Fibroblast of skin of back (primary cell): ENCODE results near the gene CERKL.
A peak's percentile ranks its signal among the peaks of the same experiment; 100 is the strongest.

ENCODE experiments used
- DNase-seq: peaks from one replicate; pipeline ENCODE4 v3.0.0-alpha.2; 2013

CERKL gene

DNA sequence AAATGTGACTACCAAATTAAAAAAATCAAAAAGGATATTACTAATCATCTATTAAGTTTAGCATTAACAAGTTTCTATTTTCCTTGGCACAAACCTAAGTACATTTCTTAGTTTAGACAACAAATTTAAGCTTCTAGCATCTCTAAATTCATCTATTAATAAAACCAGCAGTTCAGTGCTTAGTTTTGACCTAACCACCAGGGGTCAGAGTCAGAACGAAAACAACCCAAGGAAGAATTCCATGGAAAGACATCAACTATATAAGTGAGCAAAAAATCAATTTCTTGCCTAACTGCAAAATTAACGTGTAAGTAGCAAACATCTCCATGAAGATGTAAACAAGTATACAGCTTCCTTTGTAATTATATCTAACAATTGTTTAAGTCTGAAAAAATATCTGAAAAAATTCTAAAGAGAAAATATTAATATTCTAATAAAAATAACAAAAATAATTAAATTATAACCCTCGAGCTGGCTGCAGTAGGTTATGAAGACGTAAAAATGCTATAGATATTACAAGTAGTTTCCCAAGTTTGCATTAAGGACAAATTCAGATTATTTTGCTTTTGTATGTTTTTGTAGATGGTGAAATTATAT is 83.7 kb downstream of the CERKL start:
- DNase-seq: peak; percentile 26

DNA sequence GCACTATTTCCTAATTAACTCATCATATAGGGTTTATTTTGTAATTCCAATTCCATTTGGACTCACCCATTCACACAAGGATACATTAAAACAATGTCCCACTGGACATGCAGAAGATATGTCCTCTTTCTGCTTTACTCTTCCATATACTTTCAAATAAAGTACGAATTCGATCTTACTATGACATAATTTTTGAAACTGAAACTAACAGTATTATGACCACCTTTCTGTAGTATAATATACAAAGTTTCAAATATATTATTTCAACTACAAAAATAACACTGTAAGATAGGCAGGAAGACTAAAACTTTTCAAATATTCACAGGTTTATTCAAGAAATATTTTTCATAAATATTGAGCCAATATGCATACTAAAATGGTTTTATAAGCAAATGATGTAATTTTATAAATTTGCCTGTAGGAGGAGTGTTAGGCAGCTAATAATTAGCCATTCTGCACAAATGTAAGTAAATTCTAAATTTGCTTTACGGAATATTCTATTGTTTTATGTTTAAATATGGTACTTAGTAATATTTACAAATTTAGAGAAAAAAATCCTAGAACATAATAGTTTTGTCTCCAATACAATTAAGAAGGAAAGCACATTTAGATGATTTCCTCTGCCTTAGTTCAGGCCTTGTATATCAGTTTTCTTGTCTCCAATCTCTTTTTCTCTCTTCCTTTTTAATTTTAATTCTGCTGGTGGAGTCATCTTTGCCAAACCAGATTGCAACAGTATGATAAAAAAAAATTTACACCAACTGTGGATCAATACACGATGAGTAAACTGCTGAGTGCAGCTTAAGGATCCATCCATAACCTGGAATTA is 85.9 kb downstream of the CERKL start:
- DNase-seq: no peak

DNA sequence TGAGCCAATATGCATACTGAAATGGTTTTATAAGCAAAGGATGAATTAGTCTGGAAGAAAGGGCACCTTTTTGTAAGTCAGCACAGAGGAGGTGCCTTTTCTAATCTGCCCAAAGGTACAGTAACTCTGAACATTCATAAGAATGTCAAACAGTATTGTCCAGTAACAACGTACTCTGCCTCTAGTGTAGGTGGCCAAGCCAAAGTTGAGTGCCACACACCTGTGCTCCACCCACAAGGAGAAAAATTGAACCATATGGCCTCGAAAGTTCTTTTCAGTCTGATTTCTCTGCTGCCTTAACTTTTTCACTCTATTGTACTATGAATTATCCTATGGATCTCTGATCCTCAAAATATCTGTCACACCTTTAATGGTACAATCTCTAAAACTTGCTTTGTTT is 86.8 kb downstream of the CERKL start:
- DNase-seq: no peak

DNA sequence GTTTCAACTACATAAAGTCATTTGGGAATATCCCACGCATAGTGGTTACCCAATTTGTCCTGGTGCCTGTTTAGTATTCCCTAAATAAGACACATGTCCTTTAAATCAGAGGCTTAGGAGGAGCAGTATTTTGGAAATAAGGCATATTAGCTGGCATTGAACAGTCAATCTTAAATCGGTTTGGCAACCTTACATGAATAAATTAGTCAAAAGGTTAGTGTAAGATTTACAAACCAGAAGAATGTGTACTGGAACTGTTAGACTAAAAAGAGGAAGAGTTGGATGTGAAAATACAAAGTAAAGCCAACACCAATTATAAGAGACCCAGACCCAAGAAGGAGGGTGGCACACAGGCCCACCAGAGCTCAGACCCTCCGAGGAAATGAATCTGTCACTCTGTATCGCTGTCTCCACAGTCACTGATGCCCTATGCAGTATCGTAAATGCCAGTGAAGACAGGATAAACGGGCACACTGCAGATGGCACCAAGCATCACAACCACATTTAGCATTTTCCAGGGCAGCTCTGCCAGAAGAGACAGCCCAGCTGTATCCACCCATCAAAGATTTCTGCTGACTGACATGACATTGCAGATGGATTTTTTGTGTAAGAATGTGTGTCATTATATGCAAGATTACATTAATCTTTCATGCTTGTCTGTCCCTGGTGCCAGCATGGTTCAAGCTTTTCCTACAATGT is 90.4 kb downstream of the CERKL start:
- no peak for DNase-seq

DNA sequence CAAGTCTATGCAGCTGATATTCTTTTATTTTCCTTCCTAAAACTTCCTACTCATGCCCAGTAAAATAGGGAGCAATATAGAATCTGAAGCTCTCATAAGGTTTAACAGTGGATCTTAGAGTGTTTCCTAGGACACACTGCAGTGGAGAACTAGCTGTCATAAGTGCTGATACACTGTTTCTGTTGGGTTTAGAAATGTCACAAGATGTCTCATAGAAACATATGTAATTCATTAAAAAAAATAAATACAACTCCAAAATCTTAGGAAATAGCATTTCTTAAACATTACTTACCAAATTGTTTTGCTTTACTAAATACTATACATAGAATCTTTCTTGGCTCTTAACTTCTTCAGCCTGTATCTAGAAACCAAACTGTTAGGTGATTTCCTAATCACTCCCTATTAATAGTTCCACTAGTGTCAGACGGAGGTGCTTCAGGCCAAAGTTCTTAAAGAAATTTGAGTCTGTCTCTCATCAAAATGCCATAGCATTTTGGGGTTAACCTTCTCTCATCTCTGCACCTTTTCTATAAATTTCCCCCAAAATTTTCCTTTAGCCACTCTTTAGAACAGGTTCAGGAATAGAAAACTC is 93.7 kb downstream of the CERKL start:
- DNase-seq: no peak

DNA sequence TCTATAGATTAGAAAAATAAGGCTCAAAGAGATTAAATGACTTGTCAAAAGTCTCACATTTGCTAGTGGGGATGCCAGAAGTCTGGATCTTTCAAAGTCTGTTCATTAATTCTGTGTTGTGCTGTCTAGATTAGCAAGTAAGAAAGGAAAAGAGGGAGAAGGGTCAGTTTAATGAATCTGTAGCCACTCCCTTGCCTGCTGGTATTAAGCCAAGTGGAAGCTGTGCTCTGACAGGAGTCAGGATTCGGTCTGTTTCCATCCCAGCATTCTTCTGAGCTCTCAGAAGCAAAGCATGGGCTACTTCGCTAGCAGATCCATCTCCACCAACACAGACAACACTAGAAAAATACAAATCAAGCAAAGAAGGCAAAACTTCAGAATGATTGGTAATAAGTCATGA is 98.5 kb downstream of the CERKL start:
- DNase-seq: no peak

DNA sequence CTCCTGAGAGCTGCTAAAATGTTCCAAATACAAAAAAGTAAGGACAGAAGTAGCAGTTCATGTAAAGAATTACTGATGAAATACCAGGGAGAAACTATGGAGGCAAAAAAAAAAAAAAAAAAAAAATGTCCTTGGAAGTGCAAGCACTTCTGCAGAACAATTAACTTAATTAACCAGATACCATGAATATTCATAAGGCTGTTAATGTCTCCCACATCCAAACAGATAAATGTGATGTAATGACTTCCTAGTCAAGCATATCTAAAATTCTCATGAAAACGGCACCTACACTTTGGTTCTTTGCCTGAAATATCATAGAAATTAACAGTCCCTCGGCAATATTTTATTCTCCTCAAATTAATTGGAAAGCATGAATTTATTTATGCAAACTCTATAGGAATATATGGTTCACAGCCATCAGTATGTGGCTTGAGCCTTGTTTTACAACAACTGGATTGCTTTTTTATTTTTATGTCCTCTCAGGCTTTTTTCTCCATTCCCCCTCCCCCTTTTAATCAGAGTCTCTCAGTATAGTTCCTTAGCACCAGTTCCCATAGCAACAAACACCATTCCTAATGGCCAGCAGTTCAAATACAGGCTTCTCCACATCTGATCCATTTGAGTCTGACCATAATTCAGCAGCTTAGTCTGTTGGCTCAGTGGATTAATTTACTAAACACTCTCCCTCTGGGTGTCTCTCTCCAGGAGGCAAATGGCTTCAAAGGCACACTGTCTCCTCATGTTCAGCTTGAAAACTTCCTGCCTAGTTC is 102.7 kb downstream of the CERKL start:
- no peak for DNase-seq

DNA sequence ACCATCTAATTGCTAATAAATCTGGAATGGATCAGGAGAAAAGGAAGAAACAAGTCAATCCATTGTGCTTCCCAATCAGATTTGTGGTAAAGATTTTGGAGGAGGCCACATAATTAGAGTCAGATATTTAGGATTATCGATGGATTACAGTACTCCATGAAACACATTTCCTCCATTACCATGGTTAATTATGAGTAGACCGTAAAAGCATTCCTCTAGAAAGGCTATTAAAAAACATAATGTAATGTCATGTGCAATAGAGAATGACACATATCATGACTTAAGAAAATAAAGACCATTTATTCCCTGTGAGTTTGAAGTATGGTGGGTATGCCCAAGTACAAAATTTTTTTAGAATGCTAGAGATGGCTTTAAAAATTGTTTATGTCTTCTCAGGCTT is 103.7 kb downstream of the CERKL start:
- DNase-seq: no peak

DNA sequence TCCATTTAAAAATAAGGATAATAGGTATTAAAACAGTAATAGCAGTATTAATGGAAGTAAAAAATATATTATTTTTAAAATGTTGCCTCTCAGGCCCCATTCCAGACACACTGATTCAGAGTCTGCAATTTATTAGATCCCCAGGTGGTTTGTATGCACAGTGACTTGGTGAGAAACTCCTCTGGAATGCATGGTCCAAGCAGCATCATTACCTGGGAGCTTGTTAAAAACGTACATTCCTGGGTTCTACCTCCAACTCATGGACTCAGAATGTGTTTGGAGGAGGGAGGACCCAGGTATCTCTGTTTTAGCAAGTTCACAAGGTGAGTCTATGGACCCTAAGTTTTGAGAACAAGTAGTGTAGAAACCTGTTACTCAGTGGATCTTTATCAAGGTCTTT is 104.1 kb downstream of the CERKL start:
- DNase-seq: no peak

DNA sequence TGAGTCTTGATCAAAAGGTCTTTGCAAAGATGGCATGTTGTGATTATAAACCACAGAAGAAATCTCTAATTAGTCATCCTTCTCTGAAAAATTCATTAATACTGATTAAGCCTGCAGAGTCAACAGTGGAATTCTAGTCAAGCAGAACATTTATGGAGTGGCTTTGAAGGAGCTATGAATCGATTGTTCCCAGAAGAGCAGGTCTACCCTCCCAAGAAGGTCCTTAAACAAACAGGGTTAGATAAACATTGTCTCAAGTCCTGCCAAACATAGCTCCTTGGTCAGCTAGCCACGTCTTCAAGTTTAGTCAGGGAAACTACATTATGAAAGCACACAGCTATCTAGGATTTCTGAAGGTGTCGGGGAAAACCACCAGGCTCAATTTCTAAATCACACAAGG is 110.8 kb downstream of the CERKL start:
- no peak for DNase-seq

DNA sequence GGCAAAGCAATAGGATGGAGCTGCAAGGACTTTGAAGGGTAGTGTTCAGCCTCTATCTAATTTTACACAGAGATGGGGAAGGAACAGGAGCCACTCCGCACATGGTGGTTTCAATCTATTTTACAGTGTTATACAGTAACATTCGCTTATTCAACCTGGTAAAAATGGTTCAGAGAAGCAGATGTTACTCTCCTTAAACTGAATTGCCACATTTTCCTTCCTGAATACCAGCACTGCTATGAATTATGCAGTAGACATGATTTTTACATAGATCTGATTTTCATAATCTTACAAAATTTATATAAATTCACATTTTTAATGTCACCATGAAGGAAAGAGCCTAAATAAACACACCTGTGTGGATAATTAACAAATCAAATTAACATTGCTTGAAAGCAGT is 114.7 kb downstream of the CERKL start:
- no peak for DNase-seq

DNA sequence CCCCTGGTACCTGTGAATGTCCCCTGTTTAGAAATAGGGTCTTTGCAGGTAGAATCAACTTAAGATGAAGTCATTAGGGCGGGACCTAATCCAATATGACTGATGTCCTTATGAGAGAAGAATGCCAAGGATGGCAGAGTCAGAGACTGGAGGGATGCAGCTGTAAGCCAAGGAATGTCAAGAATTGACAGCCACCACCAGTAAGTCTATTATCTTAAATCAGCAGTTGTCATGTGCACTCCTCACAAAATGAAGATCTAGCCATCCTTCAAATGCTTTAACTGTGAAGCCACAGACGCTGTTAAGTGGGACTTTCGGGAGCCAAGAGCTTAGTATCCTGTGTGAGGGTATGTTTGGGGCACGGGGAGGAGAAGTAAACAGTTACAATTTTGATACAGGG is 116.5 kb downstream of the CERKL start:
- peak; percentile 9 for DNase-seq

DNA sequence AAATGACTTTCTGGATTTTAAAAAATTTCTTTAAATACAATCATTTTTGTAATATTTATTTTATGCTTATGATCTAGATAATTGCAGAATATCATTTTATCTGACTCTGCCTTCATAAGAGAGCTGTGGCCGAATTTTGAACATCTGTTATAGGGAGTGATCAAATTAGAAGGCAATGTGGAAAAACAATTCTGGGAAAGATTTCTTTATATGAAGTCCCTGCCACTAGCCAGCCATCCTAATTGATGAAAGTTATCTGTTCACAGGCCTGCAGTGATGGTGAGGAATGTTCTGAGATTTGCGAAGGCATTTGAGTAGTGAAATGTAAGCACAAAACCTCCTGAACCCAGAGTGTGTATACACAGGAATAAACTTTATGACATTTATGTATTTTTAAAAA is 120.2 kb downstream of the CERKL start:
- DNase-seq: no peak

DNA sequence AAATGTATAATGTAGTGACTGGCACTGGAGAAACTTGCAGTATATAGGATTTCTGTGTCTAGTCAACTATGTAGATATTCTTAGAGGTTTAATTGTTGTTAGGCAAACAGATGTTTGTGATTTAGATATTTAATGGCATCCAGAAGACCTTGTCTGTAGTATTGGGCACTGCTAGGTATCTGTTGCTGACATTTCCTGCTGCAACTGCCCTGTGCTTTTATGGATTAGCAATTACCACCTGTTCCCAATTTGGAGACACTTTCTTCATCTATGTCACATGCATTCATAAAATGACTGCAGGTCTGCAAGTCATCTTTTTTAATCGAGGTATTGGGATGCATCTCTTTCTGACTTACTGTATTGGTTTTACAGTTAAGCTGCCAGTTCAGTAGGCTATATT is 128.5 kb downstream of the CERKL start:
- no peak for DNase-seq

DNA sequence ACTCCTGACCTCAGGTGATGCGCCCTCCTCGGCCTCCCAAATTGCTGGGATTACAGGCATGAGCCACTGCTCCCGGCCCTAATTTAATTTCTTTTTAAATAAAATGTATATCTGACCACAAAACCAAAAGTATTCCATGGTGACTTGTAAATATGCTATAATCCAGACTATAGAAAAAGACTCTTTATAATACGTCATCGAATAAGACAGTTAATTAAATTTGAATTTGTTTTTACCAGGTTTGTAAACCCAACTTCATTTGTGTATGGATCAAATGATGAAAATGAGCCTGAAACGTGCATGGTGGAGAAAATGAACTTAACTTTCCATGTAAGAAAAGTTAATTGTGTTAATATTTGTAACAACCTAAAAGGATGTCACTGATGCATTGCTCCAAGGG is 129.8 kb downstream of the CERKL start:
- DNase-seq: no peak

DNA sequence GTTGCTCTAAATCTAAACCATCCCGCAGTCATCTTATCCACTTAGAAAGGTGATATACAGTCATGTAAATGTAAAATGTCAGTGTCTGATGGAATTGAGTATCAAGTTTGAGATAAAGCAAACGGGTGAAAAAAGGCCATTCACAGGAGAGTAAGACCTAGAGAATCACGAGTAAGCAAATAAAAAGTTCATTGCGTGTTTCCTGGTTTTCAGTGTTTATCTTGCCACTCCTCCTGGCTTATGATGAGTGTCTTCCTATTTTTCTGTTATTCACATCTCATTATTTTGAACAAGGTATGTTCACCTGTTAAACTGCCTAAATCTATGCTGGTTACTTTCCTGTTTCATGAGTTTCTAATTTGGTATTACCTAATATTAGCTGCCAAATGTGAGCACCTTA is 130.9 kb downstream of the CERKL start:
- DNase-seq: no peak

DNA sequence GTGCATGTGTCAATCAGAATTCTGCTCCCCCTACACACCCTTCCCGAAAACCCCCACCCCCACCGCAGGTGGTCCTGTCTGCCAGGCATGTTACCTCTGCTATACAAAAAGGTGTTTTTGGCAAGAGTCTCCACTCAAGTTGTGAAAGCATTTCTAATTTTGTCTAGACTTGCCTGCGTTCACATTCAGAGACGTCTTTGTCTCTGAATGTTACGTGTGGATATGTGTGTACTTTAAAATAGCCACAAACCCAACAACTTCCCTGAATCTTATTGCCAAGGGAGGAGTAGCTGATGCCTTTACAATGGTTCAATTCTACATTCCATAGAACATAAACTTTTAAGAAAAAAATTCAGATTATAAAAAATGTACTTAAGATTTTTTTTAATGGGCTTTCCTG is 133.1 kb downstream of the CERKL start:
- DNase-seq: no peak

DNA sequence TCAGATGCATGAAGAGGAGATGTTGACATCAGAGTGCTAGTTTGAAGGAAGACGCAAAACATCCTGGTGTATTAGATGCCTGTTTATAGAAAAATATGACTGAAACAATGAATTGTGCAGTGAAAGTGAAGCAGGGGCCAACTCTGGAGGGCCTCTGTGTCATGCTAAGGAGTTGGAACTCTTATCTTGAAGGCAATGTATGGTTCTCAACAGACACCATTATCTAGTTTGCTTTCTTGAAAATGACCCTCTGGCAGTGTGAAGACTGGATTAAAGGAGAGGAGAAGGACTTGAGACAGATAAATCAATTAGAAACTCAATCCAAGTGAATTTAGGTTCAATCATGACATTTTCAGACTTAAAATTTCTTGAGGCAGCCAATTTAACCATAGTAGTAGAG is 136.7 kb downstream of the CERKL start:
- no peak for DNase-seq

DNA sequence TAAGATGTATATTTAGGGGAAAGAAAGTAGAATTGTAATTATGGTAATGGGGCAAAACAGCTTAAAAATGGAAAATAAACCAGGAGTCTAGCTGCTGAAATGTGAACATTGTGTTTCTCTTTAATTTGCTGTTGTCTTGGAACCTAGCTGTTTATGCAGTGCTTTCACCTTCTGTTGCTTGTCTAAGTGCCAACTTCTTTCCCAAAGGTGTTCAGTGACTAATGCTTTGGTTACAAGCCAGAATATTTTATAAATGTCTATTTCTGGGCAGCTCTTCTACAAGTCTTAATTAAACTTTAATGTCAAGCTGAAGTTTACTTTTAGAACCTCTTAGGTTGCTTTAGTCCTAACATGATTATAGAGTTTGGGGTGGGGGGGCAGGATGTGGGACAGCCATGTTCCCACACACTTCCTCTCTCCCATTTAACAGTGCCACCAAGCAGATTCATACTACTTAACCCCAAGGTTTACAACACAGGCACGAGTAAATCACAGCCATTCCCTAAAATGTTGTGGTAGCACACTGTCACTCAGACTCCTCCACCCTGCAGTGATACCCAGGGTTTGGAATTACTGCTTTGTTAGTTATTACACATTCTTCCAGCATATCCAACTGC is 139.1 kb downstream of the CERKL start:
- DNase-seq: no peak

DNA sequence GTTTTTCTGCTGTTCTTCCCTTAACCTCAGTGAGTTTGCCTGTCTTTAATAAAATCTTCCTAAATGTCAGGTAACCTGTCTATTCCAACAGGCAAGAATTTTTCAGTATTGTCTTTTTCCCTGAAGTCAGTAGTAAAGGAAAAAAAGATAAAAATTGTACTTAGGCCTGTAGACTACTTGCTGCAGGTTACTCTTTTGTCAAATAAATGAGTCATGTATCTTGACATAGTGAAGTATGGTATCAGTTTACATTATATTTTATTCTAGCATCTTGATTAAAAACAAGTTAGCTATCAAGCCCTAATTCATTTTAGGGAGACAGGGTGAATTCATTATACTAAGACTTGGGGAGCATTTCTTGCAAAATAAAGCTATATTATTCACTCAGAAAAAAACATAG is 139.9 kb downstream of the CERKL start:
- no peak for DNase-seq

DNA sequence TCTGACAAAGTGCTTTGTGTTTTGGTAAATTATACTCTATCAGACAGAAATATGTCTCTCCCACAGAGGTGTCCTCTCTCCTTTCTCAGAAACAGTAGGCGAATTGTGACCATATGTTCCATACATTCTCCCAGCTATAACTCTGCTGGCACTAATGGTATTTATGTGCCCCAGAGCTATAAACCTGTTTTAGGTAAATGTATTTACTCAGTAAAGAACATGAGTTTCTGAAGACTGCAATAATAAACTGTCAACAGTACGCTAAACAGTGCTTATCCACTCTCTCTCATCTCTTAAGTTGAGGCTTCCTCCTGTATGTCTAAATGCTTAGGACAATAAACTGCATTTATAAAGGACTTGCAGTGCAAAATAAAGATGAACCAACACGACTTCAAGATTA is 141.2 kb downstream of the CERKL start:
- DNase-seq: no peak

DNA sequence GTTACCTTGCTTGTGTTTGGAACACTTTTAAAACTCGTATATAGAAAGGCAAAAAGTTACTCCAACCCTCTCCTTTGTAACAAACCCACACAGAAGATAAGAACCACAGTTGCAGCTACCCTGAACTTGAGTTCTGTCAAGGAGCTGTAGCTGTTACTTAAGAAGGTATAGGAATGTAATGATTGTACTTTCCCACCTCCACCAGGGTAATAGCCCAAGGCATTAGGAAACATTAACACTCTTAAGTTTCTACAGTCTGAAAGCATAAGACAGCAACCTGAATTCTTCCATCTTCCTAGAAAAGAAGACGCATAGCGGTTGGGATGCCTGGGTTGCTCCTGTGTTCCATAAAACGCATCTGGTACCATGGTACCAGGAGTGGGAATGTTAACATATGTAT is 156.7 kb downstream of the CERKL start:
- DNase-seq: no peak
